K562 (cell line): ENCODE measurements around the gene GABARAP. TPM values are rescaled to one million over a fixed set of nuclear protein-coding genes. Genes with fewer than 3 reads are reported as not detected.
A peak's percentile ranks its signal among the peaks of the same experiment; 100 is the strongest.

Source experiments
- BCLAF1 ChIP-seq, 2 experiments: fragments of 450-650 bp in 1 of 2; IDR thresholded peaks; 2 replicates each; pipeline ENCODE4 v1.6.1; 2011 to 2017; ENCODE audit warnings: low read depth in 2 of 2, antibody characterized with exemption in 1 of 2, borderline replicate concordance in 1 of 2, low read length in 1 of 2, mild to moderate bottlenecking in 1 of 2, mixed read lengths in 1 of 2; ENCODE audit not compliant: control insufficient read depth in 1 of 2
- CREB3L1 ChIP-seq: fragments of 450-650 bp; IDR thresholded peaks from 2 replicates; pipeline ENCODE4 v1.6.1; 2014; ENCODE audit warnings: low read depth, mild to moderate bottlenecking, moderate library complexity, borderline replicate concordance
- CTCF ChIP-seq, 3 experiments: IDR thresholded peaks in 2 of 3; conservative IDR thresholded peaks in 1 of 3; 2 replicates each; pipeline ENCODE4 v1.5.1; 2011 to 2012; ENCODE audit warnings: low read length in 3 of 3, mild to moderate bottlenecking in 3 of 3, control low read depth in 2 of 3, improper control_type of control experiment in 1 of 3, inconsistent platforms in 1 of 3, low read depth in 1 of 3, mixed read lengths in 1 of 3, moderate library complexity in 1 of 3; ENCODE audit not compliant: insufficient read depth in 2 of 3
- ETS1 ChIP-seq: conservative IDR thresholded peaks from 2 replicates; pipeline ENCODE4 v1.6.1; 2011; ENCODE audit warnings: low read depth, mild to moderate bottlenecking, low read length; ENCODE audit not compliant: control insufficient read depth
- HMG20A ChIP-seq: fragments of 450-650 bp; formaldehyde crosslinking; conservative IDR thresholded peaks from 2 replicates; pipeline ENCODE4 v1.4.0; 2020; ENCODE audit warnings: mild to moderate bottlenecking, mixed read lengths
- ID3 ChIP-seq, 2 experiments: fragments of 250-450 bp in 1 of 2; fragments of 450-650 bp in 1 of 2; sonication (Bioruptor Pico) in 1 of 2; IDR thresholded peaks; 2 replicates each; pipeline versions ENCODE4 v1.6.1 to v1.8.0; 2016 to 2021; ENCODE audit warnings: mild to moderate bottlenecking in 2 of 2, moderate library complexity in 2 of 2, missing compliant biosample characterization in 1 of 2, missing genetic modification characterization in 1 of 2
- L3MBTL2 ChIP-seq: fragments of 450-650 bp; IDR thresholded peaks from 2 replicates; pipeline ENCODE4 v1.6.1; 2016; ENCODE audit warnings: mild to moderate bottlenecking, moderate library complexity
- MAFK ChIP-seq: IDR thresholded peaks from 2 replicates; pipeline ENCODE4 v1.6.1; 2011; ENCODE audit warnings: low read length, improper control_type of control experiment
- POLR3A ChIP-seq: IDR thresholded peaks from 2 replicates; pipeline ENCODE4 v1.6.1; 2011; ENCODE audit warnings: borderline replicate concordance, mild to moderate bottlenecking, moderate library complexity; ENCODE audit not compliant: insufficient read length, insufficient read depth; ENCODE audit errors: extremely low read depth
- SMC3 ChIP-seq: conservative IDR thresholded peaks from 2 replicates; pipeline ENCODE4 v1.6.1; 2011; ENCODE audit warnings: low read depth, low read length, improper control_type of control experiment; ENCODE audit not compliant: insufficient read depth
- SRF ChIP-seq, 2 experiments: fragments of 250-450, 450-650 bp in 1 of 2; sonication (Bioruptor Pico) in 1 of 2; sonication (generic) in 1 of 2; formaldehyde crosslinking; IDR thresholded peaks; 2 replicates each; pipeline versions ENCODE4 v1.5.0 to v1.5.1; 2020 to 2022; ENCODE audit warnings: mild to moderate bottlenecking in 1 of 2, missing genetic modification reagents in 1 of 2
- ZNF511 ChIP-seq: sonication (generic); formaldehyde crosslinking; IDR thresholded peaks from 2 replicates; pipeline ENCODE4 v1.8.0; 2022; ENCODE audit warnings: mild to moderate bottlenecking, missing genetic modification reagents
- ZNF639 ChIP-seq, 2 experiments: fragments of 200-800 bp in 1 of 2; sonication (Bioruptor generic) in 1 of 2; sonication (generic) in 1 of 2; formaldehyde crosslinking in 1 of 2; IDR thresholded peaks in 1 of 2; conservative IDR thresholded peaks in 1 of 2; 2 replicates each; pipeline versions ENCODE4 v1.5.0 to v1.6.1; 2016 to 2020; ENCODE audit warnings: missing compliant biosample characterization in 1 of 2, missing genetic modification characterization in 1 of 2, missing genetic modification reagents in 1 of 2
- polyA plus RNA-seq, 8 experiments: library from polyadenylated mRNA; depleted of rRNA in 4 of 8; stranded (reverse) in 5 of 8; unstranded in 3 of 8; fragments of >200 nt; fragmentation: Nextera tagmentation in 2 of 8; fragmentation: Illumina TruSeq in 1 of 8; extraction: Ambion mirVana in 2 of 8; extraction: Trizol in 1 of 8; gene quantifications; 2 replicates each; pipeline versions ENCODE4 v1.2.1 to v1.2.3, GENCODE V29; 2011 to 2014; ENCODE audit warnings: inconsistent platforms in 1 of 8, missing spikeins in 1 of 8
- total RNA-seq, 7 experiments: library from RNA; depleted of rRNA in 6 of 7; stranded (reverse); fragments of >200 nt in 6 of 7; fragmentation: Illumina TruSeq in 2 of 7; extraction: Trizol in 2 of 7; gene quantifications; 2 replicates each; pipeline versions ENCODE4 v1.2.1 to v1.2.3, GENCODE V29; 2011 to 2021; ENCODE audit warnings: low replicate concordance in 1 of 7

GABARAP gene
- total and polyA plus RNA-seq, 9 of the 15 experiments (the other 6 are each of a cell fraction or from before 2014, with no cell fraction given), result 47.5 to 373 (median 152) TPM

- TF ChIP-seq CREB3L1, result no peak
- TF ChIP-seq SRF (CRISPR knock-in tag; IDR thresholded peaks at IDR 0.05), result 0 out of 4 replicates have a peak, but pooled peaks of 1 of the 2 experiments have one; percentile 45
- no peak for TF ChIP-seq HMG20A (CRISPR knock-in tag)
- TF ChIP-seq SMC3, result peak; percentile 88
- no peak for TF ChIP-seq ID3 (CRISPR knock-in tag; IDR thresholded peaks at IDR 0.05)
- 0 out of 2 replicates have a peak, but pooled peaks have one; percentile 27 for TF ChIP-seq ID3 (tag; IDR thresholded peaks at IDR 0.05)
- peak; percentile 86 for TF ChIP-seq ZNF511
- TF ChIP-seq BCLAF1 (IDR thresholded peaks at IDR 0.05; ENCODE audit: borderline replicate concordance in 1 of 2, control insufficient read depth in 1 of 2, low read depth in 2 of 2, low read length in 1 of 2), result 0 out of 4 replicates have a peak, but pooled peaks of 1 of the 2 experiments have one; percentile 50
- no peak for TF ChIP-seq MAFK
- peak in 1 of 2 experiments; percentile 30; a peak in 1 of 4 replicates for TF ChIP-seq ZNF639 (CRISPR knock-in tag; conservative IDR thresholded peaks at IDR 0.05 in 1 of 2, IDR thresholded peaks at IDR 0.05 in 1 of 2)
- peak; percentile 49; the same call in 1 of the 2 replicates for TF ChIP-seq ETS1
- no peak for TF ChIP-seq POLR3A
- peak; percentile 74 for TF ChIP-seq L3MBTL2
- TF ChIP-seq CTCF (IDR thresholded peaks at IDR 0.05 in 2 of 3, conservative IDR thresholded peaks at IDR 0.05 in 1 of 3; ENCODE audit: insufficient read depth in 2 of 3, low read depth in 1 of 3, low read length in 3 of 3), result peak; percentile 93 to 95 (median 95)
Observed at GRCh38 chr17:7280519-7281073, 38.3 kb upstream of the GABARAP start (continued).
